ENCODE data around the gene GABRG3.
"Not testable (repeated sequence)": the region's sequence is repeated elsewhere in the genome, so short reads cannot be mapped to it uniquely, and the experiment has no call there.

GABRG3 gene

DNA sequence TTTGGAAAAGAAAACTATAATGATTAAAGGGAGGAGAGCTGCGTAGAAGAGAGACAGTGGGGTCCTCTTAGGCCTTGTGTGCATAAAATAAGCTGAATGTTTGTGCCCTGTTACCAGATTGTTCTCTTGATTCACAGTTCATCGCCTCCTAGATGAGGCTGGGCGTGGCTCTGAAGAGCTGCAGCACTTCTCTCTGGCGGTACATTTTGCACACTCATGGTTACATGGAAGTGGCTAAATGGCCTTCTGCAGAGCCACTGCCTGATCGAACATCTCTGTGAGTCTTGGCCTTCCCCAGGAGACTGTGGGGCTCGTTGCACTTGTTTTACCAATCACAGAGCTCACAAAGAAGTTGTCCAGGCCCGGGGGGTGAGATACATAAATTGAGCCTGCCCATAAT, 208.8 kb downstream of the GABRG3 start:
- no peak for DNase-seq (ENCODE audit: low read depth)

DNA sequence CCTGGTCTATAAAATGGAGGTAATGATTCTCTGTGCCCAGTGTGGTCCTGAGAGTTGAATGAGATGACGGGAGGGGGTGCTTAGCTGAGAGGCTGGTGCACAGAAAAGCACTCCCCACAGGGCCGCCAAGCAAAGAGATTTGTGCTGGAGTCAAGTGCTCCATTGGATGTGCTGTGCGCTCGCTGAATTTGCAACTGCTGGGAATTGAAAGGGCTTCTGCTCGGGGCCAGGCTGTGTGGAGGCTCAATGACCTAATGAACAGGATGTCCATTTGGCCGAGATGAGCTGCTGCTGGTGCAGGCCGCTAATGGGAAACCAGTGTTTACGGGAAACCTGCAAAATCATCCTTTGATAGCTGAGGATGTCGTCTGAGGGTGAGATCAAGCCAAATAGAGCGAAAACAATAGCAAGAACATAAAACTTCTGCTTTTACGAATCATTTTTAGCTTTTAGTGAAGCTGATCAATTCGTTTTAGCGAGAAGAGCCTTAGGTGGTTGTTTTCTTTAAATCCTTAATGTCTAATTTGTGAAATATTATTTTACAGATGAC, 211.7 kb downstream of the GABRG3 start:
- no peak for DNase-seq (ENCODE audit: low read depth)

DNA sequence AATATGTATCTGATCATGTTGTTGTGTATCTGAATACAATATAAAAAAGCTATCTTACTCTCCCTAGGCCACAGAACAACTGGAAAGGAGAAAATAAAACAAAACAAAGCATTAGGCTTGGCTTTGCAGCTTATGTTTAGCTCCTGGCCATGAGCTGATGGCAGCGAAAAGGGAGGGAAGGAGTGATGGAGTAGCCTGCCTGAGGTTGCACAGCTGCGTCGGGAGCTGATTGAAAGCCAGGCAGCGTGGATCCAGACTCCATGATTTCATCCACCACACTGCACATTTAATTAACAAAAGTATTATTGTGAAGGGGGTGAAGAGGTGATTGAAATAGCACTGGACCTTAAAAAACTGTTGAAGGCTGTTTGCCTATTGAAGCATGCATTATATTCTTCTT, 212.2 kb downstream of the GABRG3 start:
- no peak for DNase-seq (ENCODE audit: low read depth)

DNA sequence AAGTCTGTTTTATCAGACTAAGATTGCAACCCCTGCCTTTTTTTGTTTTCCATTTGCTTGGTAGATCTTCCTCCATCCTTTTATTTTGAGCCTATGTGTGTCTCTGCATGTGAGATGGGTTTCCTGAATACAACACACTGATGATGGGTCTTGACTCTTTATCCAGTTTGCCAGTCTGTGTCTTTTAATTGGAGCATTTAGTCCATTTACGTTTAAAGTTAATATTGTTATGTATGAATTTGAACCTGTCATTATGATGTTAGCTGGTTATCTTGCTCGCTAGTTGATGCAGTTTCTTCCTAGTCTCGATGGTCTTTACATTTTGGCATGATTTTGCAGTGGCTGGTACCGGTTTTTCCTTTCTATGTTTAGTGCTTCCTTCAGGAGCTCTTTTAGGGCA, 220.5 kb downstream of the GABRG3 start:
- not testable (repeated sequence) for DNase-seq (ENCODE audit: low read depth)

DNA sequence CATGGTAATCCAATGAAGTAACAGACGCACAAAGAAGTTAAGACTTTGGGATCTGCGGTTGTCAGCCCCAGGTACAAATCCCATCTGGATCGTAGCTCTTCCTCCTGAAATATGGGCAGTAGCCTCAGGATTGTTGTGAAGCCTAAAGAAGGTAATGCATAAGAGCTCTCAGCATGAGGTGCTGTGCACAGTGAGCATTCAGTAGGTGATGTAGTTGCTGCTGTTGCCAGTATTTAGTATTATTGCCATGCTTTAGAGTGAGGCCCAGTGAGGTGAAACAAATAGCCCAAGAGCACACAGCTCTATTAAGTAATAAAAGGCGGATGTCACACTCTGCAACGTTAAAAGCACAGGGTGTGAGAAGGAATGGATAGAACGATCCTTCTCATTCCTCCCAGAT, 225.7 kb downstream of the GABRG3 start:
- DNase-seq (ENCODE audit: low read depth), result no peak

DNA sequence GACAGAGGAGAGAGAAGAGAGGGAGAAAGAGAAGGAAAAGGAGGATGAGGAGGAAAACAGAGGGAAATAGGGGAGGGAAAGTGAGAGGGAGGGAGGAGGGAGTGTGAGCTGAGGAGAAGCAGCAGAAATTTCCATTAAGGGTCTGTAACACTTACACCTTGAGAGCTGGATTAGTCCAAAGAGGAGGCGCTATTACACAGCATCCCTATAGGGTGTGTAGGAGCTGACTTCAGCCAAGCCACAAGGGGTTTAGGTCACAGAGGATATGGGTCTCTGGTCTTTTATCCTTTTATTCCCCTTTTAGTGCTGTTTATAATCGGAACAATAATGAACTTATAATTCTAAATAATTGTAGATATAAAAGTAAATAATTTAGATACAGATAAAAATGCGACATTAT, 230.4 kb downstream of the GABRG3 start:
- DNase-seq (ENCODE audit: low read depth), result no peak

DNA sequence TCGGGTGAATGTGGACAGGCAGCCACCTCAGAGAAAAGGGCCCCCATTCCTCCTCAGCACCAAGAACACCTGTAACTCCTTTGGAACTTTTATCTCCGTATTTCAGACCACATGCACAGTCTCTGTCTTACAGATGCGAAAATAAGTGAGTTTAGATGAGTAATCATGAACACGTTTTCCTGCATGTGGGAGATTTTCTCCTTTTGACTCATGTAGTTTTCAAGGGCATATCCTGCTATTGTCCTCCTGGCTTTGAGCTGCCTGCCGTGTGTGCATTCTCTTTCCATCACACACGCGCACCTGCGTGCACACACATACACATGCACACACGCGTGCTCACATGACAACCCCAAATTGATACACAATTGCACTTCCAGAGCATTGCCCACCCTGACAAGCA, 239.2 kb downstream of the GABRG3 start:
- no peak for DNase-seq (ENCODE audit: low read depth)

DNA sequence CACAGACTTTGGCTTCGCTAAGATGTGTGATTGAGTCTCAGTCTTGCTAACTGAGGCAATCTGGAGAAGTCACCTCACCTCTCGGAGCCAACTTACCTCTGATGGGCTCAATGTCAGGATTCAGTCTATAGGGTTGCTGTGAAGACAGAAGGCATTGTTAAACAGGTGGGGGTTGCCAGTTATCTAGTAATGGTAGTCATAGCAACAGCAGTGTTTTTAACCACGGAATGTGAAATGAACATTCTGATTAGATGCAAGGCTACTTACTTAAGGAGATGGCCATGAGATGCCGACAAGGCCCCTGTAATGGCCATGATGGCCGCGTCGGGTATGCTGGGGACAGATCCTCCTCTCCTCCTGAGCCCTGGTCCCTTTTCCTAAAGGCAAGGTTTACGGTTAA, 243.1 kb downstream of the GABRG3 start:
- no peak for DNase-seq (ENCODE audit: low read depth)

DNA sequence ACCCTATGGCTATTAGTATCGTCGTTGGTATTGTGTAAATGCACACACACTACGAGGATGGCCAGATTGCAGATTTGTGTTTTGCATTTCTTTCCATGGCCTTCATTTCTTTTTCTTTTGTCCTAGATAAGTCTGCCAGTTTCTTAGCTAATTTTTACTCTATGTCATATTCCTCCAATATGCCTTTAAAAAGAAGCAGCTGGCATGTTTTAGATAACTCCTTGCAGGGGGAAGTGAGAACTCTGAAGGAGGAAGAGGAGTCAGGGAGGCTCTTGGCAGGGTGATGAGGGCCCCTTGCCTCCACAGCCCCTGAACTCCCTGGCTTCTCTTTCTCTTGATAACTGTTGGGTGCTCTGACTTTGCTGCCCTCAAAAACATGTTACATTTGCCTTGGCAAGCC, 244.0 kb downstream of the GABRG3 start:
- no peak for DNase-seq (ENCODE audit: low read depth)

DNA sequence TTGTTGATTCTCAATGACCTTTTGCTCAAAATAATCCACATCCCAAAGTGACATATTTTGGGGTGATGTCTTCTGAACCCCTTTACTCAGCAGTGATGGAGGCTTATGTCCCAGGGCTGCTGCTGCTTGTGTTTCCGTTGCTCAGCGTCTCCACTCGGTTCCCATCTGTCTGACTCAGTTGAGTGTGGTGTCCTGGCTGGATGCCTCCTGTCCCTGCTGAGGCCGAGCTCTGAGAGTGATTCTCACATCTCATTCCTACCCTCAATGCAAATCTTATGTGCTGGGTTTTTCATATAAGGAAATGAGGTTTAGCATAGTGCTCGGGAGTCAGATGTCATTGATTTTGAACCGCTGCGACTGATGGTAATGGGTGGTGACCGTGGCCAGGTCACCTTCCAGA, 247.4 kb downstream of the GABRG3 start:
- DNase-seq (ENCODE audit: low read depth), result no peak

DNA sequence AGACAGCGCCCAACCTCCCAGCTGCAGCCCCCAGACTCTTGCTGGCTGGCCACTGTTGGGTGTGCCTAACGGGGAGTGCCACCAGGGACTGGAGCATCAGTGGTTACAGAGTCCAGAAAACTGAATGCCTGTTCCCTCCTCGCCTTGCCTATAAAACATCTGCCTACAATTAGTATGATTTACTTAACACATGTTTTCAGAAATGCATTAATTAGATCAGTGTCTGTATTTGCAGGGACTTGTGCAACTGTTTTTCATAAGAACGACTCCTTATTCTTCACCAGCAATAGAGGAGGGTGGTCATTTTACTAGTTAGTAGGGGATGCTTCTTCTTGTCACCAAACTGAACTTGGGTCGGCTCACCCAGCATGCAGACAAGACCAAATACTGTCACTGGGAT, 248.7 kb downstream of the GABRG3 start:
- no peak for DNase-seq (ENCODE audit: low read depth)

DNA sequence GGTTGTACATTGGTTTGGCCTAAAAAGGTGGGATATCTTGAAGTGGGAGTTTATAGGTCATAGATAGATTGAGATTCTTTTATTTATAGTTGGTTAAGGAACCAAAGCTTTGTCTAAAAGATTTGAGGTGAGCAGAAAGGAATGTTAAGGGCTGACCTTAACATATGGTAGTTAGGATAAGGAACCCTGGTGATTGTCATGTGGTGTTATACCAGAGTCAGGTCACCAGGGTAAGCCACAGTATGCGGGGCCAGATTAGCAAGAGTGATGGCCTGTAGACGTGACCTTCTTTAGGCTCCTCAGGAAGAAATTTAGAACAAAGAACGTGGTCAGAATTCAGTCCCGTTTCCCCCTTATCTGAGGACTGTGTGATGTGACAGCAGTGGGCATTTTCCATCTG, 249.2 kb downstream of the GABRG3 start:
- DNase-seq (ENCODE audit: low read depth), result no peak

DNA sequence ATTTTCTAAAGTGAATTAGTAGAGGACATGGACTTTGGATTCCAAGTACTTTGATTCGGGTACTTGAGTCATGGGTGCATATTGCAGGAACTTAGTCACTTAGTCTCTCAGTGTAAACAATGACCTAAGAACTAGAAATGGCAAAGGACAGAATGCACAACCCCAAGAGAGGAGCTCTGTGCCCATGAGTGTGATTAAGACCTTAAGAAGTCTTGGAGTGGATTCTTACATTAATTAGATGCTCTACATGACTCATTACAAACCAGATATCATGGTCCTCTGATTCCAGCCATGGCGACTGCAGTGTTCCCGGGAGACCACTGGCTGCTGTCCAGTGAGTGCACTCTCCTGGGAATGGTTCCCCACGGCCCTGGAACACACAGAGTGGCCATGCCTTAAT, 251.5 kb downstream of the GABRG3 start:
- no peak for DNase-seq (ENCODE audit: low read depth)

DNA sequence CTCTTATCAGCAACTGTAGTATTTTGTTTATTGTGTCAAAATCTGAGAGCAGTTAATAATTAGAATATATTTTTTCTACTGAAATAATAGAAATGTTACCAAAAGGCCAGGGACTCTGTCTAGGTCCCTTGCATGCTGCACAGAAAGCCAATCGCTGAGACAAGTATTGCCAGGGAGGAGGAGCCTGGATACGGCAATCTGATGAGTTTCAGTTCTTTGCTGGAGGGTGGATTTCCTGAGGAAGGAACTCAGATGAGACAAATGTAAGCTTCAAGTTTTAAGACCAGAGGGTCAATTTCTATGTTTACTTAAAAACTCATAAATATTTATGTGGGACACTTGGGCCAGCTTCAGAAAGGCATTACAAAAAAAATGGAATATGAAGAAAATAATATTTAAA, 252.2 kb downstream of the GABRG3 start:
- no peak for DNase-seq (ENCODE audit: low read depth)

DNA sequence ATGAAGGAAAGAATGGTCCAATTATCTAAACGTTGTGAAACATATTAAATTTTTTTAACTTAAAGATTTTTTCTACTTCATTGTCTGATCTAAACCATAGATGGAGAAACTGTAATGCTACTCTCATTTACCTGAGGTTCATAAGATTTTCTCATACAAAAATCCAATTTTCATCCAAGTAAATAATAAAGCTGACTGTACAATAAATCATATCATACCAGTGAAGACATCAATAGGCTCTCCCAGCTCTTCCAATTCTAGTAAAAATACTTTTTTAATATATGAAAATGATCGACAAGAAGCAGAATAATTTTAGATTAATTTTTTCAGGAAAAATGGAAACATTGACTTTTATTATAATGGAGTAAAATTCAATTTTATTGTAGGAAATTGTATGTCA, 260.8 kb downstream of the GABRG3 start:
- no peak for DNase-seq (ENCODE audit: low read depth)

DNA sequence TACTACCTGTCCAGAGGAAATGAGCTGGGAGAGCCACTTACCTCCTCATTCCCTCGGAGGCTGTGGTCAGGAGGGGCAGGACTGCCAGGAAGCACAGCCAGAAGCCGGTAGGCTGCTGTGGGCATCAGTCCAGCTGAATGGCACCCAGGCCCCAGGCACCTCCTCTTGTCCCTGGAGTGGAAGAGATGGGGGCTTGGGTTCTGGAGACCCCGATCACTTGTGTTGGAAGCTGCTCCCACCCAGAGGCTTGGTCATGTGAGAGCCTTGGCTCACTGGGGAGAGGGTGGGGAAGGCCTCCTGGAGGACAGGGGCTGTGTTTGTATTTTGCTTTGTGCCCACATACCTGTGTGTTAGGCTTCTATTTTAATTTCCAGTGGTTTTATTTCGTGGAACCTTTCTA, 261.9 kb downstream of the GABRG3 start:
- no peak for DNase-seq (ENCODE audit: low read depth)

DNA sequence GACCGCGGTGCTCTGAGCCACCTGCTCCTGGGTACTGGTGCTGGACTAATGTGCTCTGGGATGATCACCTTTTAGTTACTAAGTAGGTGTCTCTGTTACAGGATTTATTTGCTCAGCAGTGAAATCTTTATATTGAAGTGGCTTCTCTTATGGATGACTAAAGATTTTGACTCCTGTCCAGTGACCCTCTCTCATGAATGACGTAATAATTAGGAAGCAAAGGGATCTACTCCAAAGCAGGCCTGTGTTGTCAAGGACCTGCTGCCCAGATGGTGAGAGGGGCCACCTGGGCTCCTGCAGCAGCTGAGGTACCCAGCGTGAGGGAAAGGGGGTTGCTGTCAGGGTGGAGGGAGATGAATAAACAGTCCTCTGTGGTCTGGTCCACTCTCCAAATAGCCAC, 263.6 kb downstream of the GABRG3 start:
- DNase-seq (ENCODE audit: low read depth), result no peak

DNA sequence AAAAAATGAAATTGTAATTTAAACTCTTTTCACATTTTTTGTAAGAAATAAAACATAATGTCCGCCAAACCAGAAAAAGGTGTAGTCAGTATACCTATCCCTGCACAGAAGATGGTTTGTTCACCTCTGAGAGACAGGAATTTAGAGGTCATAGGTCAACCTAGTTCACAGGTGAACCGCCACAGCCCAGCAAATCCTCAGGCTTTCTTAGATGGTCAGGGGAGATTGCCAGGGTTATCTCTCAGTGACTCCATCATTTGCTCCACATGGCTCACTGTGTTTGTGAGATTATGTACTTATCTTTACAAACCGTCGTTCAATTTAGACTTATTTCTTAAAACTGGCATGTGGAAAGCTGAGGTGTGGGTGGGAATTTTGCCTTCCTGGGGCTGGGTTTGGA, 264.2 kb downstream of the GABRG3 start:
- no peak for DNase-seq (ENCODE audit: low read depth)

DNA sequence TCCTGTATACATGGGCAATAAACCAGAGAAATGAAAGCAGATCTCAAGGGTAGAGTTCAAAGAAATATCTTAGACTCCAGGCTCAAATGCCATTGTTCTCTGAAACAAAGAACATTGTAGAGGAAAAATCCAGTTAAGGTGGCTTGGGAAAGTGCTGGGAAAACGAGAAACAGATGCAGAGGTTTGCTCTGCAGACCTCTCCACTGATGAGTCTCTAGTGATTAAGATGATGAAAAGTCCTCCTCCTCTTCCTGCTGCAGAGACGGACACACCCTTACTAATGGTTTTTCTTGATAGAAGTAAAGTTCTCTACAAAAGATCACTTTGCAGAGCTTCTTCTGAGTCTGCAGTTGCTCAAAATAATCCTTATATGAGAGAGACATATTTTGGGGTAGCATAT, 264.7 kb downstream of the GABRG3 start:
- no peak for DNase-seq (ENCODE audit: low read depth)

DNA sequence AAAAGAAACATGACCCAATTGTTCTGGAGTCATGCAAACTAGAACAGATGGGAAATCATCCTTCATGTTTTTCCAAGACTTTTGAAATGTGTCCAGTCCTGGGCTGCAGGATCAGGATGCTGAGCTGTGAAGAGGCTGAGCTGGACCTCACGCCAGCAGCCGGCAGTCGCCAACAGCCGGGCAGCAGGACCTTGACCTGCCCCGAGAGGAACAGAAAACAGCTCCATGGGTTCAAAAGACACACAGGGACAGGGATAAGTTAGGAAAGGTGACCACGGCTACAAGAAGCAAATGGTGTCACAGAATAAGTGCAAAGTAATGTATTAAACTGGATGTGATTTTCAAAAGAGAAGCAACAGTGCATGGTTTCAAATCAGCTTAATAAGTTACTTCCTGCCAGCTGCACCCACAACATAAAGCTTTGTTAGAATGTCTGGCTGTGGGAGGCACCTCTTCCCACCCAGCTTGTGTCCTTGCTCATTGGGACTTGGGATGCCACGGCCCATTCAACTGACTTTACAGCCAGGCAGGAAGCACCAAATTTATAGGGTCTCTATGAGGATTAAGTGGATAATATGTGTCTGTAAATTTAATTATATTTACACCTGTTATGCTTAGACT, 266.4 kb downstream of the GABRG3 start:
- no peak for DNase-seq (ENCODE audit: low read depth)

DNA sequence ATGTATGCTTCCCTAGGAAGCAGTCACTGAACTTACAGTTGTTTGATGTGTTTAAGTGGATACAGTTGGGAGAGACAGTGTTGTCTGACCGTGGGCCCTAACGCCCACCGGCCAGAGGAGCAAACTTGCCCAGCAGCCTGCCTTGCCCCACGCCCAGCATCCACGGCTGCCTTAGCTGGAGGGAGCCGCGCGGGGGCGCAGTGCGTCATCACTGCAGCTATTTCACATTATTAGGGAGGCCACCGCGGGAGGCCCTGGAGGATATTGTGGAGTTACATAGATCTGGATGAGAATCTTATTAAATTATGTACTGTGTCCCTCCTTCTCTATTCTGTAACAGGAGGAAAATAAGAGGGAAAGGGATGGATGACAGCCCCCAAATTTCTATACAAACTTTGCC, 267.2 kb downstream of the GABRG3 start:
- no peak for DNase-seq (ENCODE audit: low read depth)

DNA sequence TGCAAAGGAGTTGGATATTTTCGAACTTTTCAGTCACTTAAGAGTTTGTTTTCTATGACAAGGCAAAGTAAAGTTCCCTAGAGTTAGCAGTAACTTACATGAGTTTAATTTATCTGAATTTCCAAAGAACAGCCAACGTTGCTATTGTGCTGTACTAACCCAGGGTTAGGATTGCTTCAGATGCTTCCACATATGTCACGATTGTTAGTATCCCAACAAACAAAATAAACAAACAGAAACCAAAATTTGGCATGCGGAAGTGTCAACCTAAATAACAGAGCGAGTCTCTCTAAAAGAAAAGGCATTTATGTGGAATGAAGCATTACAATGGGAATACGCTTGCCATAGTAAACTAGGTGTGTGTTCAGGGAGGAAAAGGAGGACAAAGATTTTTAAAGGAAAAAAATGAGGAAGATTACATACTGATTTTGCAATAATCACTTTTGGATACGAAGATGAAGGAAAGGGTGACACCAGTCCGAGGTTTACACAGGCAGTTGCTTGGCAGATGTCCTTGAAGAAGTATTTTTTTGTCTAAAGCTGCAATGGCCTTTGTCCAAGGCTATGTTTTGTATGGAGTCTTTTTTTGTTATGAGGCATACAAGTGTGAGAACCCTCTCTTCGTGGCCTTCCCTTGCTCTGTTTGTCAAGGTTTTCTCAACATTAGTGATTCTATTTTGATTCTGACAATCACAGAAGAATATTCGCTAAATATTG, 267.9 kb downstream of the GABRG3 start:
- DNase-seq (ENCODE audit: low read depth), result no peak

DNA sequence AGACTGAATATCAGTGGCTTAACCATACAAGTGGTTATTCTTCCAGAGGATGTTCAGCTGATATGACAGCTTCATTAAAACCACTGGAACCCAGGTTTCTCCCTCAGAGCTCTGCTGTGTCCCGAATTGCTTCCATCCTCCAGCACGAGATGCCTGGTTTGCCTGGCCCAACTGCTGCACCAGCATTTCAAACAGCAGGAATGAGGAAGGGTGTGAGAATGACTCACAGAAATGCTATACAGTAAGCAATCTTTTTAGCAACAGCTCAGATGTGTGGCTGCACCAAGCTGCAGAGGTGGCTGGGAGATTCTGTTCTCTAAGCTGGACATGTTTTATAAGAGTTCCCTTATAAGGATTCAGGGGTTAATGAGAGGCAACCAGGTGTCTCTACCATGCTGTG, 271.0 kb downstream of the GABRG3 start:
- no peak for DNase-seq (ENCODE audit: low read depth)

DNA sequence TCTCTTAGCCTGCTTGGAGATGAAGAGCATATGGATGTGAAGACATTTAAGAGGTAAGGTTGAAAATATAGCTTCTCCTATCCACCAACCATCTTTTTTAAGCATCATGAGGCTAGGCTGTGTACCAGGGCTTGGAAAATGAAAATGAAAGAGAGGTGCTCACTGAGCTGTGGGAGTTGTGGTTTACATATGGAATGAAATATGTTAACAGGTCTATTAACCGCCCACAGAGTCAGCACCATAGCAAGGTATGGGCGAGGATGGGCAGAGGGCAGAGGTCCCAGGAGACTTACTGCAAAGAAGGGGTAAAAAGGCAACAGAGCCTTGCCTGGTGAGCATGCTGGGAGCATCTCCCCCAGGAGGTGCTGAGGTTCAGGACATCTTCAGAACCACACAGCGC, 273.1 kb downstream of the GABRG3 start:
- DNase-seq (ENCODE audit: low read depth), result no peak
